ENCODE measurements around the gene SLC38A5. TPM values are rescaled to one million over a fixed set of nuclear protein-coding genes. Genes with fewer than 3 reads are reported as not detected.

SLC38A5 gene
- total and polyA plus RNA-seq, 2 experiments from 2014 or later = not detected

- H3K27ac ChIP-seq = no peak overlapping the region
- DNase-seq (ENCODE audit: low read depth in 1 of 2, low spot score in 1 of 2) = no peak
- H3K9me3 ChIP-seq (ENCODE audit: low read depth) = no peaks in the 10 kb centered on the region
- no peak overlapping the region for H3K4me3 ChIP-seq
- H3K4me1 ChIP-seq (ENCODE audit: low read depth) = no peaks in the 10 kb centered on the region
- no peaks in the 10 kb centered on the region for H3K36me3 ChIP-seq
- H3K27me3 ChIP-seq = no peaks in the 10 kb centered on the region
- no peak for TF ChIP-seq CTCF (IDR thresholded peaks at IDR 0.05; ENCODE audit: low read depth, low read length)
These were observed 44.2 kb upstream of the SLC38A5 start for GRCh38 chrX:48514126-48514806.

- no peak overlapping the region for H3K4me3 ChIP-seq
These were observed 43.6 kb upstream of the SLC38A5 start for GRCh38 chrX:48513670-48514069.

GRCh38 chrX:48512371-48512935 is 42.4 kb upstream of the SLC38A5 start:
- Histone ChIP-seq H3K27me3 (no peaks in the 10 kb centered on the region), H3K9me3 (ENCODE audit: low read depth) (no peaks in the 10 kb centered on the region), H3K27ac (no peak overlapping the region), H3K4me3 (no peak overlapping the region), H3K4me1 (ENCODE audit: low read depth) (no peaks in the 10 kb centered on the region), H3K36me3 (no peaks in the 10 kb centered on the region)
- DNase-seq (ENCODE audit: low read depth in 1 of 2, low spot score in 1 of 2) = no peak
- no peak for TF ChIP-seq CTCF (IDR thresholded peaks at IDR 0.05; ENCODE audit: low read depth, low read length)

More at GRCh38 chrX:48513670-48514069, 43.6 kb upstream of the SLC38A5 start:
- Histone ChIP-seq H3K4me1 (ENCODE audit: low read depth) (no peaks in the 10 kb centered on the region), H3K9me3 (ENCODE audit: low read depth) (no peaks in the 10 kb centered on the region), H3K36me3 (no peaks in the 10 kb centered on the region), H3K27ac (no peak overlapping the region), H3K27me3 (no peaks in the 10 kb centered on the region)
- no peak for DNase-seq (ENCODE audit: low read depth in 1 of 2, low spot score in 1 of 2)
- no peak for TF ChIP-seq CTCF (IDR thresholded peaks at IDR 0.05; ENCODE audit: low read depth, low read length)

GRCh38 chrX:48511560-48511959 is 41.5 kb upstream of the SLC38A5 start:
- Histone ChIP-seq H3K4me3 (no peak overlapping the region), H3K27ac (no peak overlapping the region), H3K4me1 (ENCODE audit: low read depth) (no peaks in the 10 kb centered on the region), H3K27me3 (no peaks in the 10 kb centered on the region), H3K36me3 (no peaks in the 10 kb centered on the region), H3K9me3 (ENCODE audit: low read depth) (no peaks in the 10 kb centered on the region)
- peak; percentile 41 for TF ChIP-seq CTCF (IDR thresholded peaks at IDR 0.05; ENCODE audit: low read depth, low read length)
- no peak for DNase-seq (ENCODE audit: low read depth in 1 of 2, low spot score in 1 of 2)

GRCh38 chrX:48509619-48510018 is 39.6 kb upstream of the SLC38A5 start:
- no peaks in the 10 kb centered on the region for H3K4me1 ChIP-seq (ENCODE audit: low read depth)
- H3K36me3 ChIP-seq = no peaks in the 10 kb centered on the region
- TF ChIP-seq CTCF (IDR thresholded peaks at IDR 0.05; ENCODE audit: low read depth, low read length) = no peak
- DNase-seq (ENCODE audit: low read depth in 1 of 2, low spot score in 1 of 2) = no peak
- H3K27ac ChIP-seq = no peak overlapping the region
- no peaks in the 10 kb centered on the region for H3K9me3 ChIP-seq (ENCODE audit: low read depth)
- H3K4me3 ChIP-seq = peak overlapping the region; percentile 84
- no peaks in the 10 kb centered on the region for H3K27me3 ChIP-seq

All from cardiac muscle cell (in vitro differentiated cells and primary cell).